GM18502 (cell line): ENCODE results near the gene SCGB3A1.

Source experiments
- ATAC-seq: cut with Tn5 transposase; IDR thresholded peaks from one replicate; pipeline ENCODE4 v1.9.1; 2021; ENCODE audit warnings: mild to moderate bottlenecking; ENCODE audit not compliant: unreplicated experiment, poor library complexity

SCGB3A1 gene

GRCh38 chr5:180593446-180594206 lies 2.3 kb upstream of the SCGB3A1 start:
- ATAC-seq = no peak

GRCh38 chr5:180592176-180592575 lies 877 bp upstream of the SCGB3A1 start:
- no peak for ATAC-seq

- no peak for ATAC-seq
Measured at GRCh38 chr5:180590543-180591310, 572 bp downstream of the SCGB3A1 start.

- ATAC-seq = no peak
Measured at GRCh38 chr5:180589771-180590542, 1.3 kb downstream of the SCGB3A1 start.

GRCh38 chr5:180586870-180587269 lies 4.4 kb downstream of the SCGB3A1 start:
- ATAC-seq = no peak

- no peak for ATAC-seq
Measured at GRCh38 chr5:180586204-180586603, 5.1 kb downstream of the SCGB3A1 start.

GRCh38 chr5:180583738-180584137 lies 7.6 kb downstream of the SCGB3A1 start:
- ATAC-seq = no peak

GRCh38 chr5:180580681-180581080 lies 10.6 kb downstream of the SCGB3A1 start:
- ATAC-seq = no peak

GRCh38 chr5:180575571-180575970 lies 15.7 kb downstream of the SCGB3A1 start:
- no peak for ATAC-seq

- ATAC-seq = no peak
Measured at GRCh38 chr5:180568914-180569313, 22.4 kb downstream of the SCGB3A1 start.

GRCh38 chr5:180563994-180564393 lies 27.3 kb downstream of the SCGB3A1 start:
- no peak for ATAC-seq

- no peak for ATAC-seq
Measured at GRCh38 chr5:180558232-180558631, 33.1 kb downstream of the SCGB3A1 start.

GRCh38 chr5:180557217-180557809 lies 34.0 kb downstream of the SCGB3A1 start:
- ATAC-seq = no peak

GRCh38 chr5:180555168-180555921 lies 36.0 kb downstream of the SCGB3A1 start:
- ATAC-seq = no peak

- no peak for ATAC-seq
Measured at GRCh38 chr5:180553530-180553929, 37.8 kb downstream of the SCGB3A1 start.

GRCh38 chr5:180548563-180548962 lies 42.7 kb downstream of the SCGB3A1 start:
- ATAC-seq = no peak

- no peak for ATAC-seq
Measured at GRCh38 chr5:180545248-180545647, 46.1 kb downstream of the SCGB3A1 start.

- no peak for ATAC-seq
Measured at GRCh38 chr5:180541710-180542109, 49.6 kb downstream of the SCGB3A1 start.
